NCI-H128 (cell line): ENCODE measurements around the gene PLAGL2.

Experiments used
- DNase-seq: peaks from one replicate; lab custom pipeline; 2025; ENCODE audit not compliant: unreplicated experiment; lab: John Stamatoyannopoulos, UW

The PLAGL2 gene

DNA sequence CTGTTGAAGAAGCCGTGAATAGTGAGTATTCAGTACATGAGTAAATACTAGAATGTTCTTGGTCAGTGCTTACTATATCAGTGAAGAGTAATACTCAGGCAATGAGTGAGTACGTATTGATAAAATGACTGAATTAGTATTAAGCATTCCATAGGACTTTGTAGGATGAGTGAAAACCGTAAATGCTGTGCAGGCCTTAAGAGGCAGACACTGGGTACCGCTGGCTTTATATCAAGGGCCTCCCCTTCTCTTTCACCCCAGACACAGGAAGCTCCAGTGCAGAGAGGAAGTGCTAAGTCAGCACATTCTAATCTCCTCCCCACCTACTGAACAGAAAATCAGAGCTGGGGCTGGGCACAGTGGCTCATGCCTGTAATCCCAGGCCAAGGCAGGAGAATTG is 24.3 kb upstream of the PLAGL2 start:
- DNase-seq, result no peak

DNA sequence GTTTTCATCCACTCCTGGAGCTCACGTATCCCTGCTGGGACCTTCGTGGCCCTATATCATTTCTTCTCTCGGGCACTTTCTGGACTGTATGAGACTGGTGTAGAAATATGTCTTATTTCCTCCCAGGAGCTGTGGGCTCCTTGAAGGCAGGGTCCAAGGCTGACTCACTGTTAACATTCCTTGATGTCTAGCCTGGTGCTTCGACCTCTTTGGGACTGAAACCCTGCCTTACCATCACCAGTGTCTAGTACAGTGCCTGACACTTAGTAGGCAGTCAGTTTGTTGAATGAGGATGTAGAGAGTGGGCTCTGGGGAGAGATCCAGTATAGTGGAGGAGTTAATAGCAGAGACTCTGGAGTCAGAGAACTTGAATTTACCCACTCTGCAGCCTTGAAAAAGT is 23.7 kb upstream of the PLAGL2 start:
- no peak for DNase-seq

DNA sequence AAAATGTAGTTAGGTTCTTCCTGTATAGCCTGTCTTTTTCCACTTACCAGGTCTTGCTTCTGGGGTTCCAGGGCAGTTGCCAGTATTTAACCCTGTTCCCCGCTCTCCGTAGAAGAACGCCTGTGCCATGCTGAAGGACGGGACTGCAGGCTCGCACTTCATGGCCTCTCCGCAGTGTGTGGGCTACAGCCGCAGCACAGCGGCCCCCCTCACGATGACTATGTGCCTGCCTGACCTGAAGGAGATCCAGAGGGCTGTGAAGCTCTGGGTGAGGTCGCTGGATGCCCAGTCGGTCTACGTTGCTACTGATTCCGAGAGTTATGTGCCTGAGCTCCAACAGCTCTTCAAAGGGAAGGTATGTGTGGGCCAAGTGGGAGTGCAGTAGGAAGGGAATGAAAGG is 23.2 kb upstream of the PLAGL2 start:
- no peak for DNase-seq

DNA sequence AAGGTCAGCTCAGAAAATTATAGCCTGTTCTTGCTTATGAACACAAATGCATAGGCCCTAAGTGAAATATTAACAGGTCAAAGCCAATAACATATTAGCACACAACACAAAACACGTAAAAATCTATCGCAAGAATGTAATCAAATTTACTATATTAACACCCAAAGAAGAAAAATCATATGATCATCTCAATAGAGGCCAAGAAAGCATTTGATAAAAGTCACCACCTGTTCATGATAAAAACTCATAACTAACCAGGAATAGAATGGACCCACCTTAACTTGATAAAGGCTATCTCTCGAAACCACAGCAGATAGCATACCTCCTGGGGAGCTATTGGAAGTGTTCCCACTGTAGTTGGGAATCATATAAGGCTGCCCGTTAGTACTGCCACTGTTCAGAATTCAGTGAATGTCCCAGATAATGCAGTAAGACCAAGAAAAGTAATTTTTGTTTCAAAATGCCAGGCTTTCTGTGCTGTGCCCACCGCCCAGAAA is 21.8 kb upstream of the PLAGL2 start:
- DNase-seq, result no peak

DNA sequence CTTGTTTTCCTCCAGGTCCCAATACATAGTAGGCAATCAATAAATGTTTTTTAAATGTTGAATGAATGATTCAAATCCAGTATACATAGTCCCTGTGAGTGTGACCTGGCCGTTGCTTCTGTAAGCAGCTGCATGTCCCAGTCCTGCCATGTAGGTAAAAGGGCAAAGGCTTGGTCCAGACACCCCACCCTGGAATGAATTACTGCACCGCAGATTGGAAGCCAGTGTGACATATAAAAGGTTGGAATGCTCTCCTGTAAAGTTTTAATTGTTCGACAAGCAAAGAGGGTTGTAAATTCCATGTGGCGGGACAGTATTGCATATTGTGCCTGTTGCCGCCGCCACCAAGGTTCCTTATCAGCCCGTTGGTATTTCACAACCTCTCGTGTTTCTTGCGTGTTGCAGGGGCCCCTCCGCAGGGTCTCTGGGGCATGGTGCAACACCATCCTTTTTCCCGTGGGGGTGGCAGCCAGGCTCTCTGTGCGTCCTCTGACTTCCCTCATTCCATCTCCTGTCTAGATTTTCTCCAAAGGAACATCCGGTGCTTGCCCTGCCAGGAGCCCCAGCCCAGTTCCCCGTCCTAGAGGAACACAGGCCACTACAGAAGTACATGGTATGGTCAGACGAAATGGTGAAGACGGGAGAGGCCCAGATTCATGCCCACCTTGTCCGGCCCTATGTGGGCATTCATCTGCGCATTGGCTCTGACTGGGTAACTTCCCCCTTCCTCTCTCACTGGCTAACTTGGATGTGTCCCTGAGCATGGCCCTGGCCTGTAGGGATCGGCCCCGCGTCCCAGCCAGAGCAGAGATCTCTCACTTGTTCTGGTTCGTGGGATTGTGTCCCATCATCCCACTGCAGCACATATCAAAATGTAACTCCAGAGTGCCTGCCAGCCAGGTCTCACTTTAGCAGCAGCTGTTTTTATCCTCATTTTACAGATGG is 20.5 kb upstream of the PLAGL2 start:
- DNase-seq, result no peak

DNA sequence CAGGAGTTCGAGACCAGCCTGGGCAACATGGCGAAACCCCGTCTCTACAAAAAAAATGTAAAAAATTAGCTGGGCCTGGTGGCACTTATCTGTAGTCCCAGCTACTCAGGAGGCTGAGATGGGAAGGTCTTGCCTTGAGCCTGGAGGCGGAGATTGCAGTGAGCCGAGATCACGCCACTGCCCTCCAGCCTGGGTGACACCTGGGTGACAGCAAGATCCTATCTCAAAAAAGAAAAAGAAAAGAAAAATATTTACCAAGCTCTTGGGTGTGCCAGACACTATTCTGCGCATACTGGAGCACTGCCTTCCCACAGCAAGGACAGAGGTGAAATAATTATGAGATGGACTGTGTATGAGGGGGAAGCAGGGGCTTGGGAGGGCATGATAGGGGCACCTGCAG is 19.8 kb upstream of the PLAGL2 start:
- DNase-seq, result no peak

DNA sequence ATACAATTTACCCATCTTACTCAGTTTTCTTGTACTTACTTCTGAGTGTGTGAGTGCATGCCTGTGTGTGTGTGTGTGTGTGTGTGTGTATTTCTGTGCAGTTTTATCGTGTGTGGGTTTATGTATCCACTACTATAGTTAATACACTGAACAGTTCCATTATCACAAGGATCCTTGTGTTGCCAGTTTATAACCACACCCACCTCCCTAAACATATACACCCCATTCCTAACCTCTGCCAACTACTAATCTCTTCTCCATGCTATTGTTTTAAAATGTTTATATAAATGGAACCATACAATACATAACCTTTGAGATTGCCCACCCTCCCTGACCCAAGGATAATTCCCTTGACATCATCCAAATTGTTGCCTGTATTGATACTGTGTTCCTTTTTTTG is 18.8 kb upstream of the PLAGL2 start:
- DNase-seq, result no peak

DNA sequence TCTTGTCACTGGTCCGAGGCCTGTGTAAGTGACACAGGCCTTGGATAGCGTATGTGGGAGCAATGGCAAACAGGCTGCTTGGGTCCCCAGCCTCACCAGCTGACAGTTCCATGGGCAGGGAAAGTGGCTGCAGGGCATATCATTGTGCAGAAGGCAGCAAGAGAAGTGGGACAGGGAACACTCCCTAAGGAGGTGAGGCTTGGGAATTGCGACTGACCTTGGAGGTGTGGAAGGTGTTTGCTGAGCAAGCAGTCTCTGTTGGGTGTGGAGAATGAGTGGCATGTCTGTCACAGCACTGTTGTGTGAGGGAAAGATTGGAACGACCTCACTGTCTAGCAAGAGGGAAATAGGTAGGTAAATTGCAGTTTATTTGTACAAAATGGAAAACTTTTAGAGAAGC is 16.9 kb upstream of the PLAGL2 start:
- no peak for DNase-seq

DNA sequence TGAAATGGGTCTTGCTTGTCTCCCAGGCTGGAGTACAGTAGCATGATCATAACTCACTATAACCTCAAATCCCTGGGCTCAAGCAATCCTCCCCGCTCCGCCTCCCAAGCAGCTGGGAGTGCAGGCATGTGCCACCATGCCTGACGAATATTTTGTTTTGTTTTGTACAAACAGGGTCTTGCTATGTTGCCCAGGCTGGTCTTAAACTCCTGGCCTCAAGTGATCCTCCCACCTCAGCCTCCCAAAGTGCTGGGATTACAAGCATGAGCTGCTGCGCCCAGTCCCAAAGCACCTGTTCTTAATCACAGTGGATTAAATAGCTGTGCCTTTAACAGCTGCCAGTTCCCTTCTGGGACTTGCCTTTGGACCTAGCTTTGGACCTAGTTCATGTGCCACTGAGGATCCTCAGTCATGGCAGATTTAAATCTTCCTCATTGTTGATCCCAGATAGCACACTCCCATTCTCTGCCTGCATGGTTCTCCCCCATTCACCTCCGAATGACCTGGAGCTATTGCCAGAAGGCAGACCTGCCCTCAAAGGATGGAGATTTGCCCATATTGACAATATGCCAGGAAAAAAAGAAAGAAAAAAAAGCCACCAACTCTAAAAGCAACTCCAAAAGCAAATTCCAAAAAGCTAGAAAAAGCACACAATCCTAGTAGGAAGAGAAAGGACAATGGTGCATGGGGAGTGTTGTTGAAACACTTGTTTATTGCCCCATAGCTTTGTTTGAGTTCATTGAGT is 10.8 kb upstream of the PLAGL2 start:
- DNase-seq, result no peak

DNA sequence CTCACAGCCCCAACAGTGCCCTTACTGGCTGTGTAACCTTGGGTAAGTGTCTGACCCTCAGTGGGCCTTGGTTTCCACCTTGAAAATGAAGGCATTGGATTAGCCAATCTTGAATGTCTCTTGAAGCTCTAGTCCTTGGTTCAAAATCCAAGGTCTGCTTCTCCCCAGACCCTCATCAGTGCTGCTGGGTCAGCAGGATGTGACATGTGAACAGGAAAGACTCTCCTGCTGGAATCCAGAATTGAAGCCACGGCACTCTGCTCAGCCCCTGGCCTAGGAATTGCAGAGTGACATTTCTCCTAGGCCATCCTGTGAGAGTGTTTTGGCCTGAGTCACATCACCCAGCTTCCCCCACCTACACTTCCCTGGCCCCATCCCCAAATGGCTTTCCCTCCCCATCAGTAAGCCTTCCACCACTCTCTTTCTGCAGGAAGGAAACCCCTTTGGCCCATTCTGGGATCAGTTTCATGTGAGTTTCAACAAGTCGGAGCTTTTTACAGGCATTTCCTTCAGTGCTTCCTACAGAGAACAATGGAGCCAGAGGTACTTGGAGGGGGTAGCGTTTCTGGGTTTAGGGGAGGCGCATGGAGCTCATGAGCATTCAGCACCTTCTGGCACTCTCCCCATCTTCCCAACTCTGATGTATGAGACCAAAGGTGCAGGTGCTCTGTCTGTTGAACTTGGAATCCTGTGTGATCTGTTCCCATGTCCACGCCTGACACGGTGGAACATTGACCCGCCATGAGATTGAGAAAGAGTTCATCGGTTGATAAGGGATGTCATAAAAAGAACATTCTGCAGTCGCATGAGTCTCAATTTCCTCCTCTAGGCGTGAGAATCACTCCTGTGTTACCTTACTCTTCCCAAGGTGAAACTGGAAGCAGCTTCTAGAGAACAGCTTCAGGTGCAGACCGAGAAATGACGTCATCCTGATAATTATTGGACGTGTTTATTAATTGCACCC is 8.9 kb upstream of the PLAGL2 start:
- DNase-seq, result no peak

DNA sequence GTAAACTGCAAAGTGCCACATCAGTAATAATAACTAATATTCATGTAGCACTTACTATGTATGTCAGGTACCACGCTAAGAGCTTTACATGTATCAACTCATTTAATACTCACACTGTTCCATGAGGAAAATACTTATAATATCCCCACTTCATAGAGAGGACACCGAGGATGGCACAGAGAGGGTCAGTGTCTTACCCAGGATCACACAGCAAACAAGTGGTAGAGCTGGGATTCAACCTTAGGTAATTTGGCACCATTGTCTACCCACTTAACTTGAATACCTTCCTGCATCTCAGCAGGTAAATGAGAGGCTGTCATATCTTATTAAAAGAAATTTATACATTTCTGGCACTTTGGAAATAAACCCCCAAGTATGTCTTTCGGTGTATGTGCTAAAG is 8.2 kb upstream of the PLAGL2 start:
- DNase-seq, result no peak

DNA sequence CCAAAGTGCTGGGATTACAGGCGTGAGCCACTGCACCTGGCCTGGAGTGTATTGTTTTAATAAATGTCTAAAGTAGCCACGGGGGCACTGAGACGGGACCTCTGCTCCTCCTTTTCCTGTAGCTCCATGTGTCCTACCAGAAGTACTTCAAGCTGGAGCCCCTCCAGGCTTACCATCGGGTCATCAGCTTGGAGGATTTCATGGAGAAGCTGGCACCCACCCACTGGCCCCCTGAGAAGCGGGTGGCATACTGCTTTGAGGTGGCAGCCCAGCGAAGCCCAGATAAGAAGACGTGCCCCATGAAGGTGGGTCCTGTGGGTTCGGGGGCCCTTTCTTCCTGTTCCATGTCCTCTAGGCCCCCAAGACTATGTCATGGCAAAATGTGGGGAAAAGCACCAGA is 7.6 kb upstream of the PLAGL2 start:
- DNase-seq, result no peak

DNA sequence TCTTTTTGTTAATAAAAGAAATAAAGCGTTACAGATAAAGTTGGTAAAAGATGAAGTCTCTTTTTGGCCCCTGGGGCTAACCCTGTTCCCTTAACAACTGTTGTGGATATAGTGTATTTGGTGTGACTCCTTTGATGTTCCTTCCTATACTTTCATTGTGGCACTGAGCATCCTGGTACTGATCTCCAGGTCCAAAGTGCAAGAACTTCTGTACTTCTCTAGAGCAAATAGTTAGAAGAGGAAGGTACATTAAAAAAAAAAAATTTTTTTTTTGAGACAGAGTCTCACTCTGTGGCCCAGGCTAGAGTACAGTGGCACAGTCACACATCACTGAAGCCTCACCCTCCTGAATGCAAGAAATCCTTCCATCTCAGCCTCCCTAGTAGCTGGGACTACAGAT is 6.3 kb upstream of the PLAGL2 start:
- no peak for DNase-seq

DNA sequence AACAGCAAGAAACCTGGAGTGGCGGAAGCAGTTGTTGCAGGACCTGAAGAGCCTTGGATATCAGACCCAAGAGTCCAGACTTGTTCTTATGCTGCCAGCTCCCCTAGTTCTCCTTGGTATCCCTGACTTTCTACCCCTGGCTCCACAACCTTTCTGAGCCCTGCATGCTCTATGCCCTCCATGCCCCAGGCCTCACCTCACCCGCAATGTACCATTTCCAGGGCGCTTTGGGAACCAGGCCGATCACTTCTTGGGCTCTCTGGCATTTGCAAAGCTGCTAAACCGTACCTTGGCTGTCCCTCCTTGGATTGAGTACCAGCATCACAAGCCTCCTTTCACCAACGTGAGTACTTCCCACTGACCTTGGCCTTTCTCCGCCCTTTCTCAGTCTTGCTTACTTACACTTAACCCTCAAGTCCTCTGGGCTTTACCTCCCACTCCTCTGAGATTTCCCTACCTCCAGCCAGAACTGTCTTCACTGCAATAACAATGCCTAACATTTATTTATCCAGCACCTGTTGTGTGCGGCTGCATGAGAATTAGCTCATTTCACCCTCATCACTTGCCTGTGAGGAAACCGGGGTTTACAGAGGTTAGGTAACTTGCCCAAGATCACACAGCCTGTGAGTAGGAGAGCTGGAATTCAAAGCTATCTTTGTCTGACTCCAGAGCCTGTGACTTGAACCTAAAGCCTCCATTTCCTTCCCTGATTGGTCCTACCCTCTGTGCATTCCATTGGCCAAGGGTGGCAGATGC is 2.5 kb upstream of the PLAGL2 start:
- no peak for DNase-seq

DNA sequence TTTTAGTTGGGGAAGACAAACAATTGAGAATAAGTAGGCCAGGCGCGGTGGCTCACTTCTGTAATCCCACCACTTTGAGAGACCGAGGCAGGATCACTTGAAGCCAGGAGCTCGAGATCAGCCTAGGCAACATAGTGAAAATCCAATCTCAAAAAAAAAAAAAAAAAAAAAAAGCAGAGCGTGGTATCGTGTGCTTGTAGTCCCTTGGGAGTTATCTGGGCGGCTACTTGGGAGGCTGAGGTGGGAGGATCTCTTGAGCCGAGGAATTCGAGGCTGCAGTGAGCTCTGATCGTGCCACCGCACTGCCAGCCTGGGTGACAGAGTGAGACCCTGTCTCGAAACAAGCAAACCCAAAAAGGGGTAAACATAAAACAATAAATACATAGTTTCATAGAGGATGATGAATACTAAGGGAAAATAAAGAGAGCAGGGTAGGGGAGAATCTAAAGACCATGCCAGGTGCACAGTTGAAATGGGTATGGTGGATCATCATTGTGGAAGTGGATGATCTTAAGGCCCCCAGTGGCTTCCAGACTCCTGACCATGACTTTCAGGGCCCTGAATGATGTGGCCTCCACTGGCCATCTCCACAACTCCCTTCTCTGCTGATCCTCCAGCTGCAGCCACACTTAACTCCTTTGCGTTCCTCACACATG is 1.1 kb upstream of the PLAGL2 start:
- no peak for DNase-seq

DNA sequence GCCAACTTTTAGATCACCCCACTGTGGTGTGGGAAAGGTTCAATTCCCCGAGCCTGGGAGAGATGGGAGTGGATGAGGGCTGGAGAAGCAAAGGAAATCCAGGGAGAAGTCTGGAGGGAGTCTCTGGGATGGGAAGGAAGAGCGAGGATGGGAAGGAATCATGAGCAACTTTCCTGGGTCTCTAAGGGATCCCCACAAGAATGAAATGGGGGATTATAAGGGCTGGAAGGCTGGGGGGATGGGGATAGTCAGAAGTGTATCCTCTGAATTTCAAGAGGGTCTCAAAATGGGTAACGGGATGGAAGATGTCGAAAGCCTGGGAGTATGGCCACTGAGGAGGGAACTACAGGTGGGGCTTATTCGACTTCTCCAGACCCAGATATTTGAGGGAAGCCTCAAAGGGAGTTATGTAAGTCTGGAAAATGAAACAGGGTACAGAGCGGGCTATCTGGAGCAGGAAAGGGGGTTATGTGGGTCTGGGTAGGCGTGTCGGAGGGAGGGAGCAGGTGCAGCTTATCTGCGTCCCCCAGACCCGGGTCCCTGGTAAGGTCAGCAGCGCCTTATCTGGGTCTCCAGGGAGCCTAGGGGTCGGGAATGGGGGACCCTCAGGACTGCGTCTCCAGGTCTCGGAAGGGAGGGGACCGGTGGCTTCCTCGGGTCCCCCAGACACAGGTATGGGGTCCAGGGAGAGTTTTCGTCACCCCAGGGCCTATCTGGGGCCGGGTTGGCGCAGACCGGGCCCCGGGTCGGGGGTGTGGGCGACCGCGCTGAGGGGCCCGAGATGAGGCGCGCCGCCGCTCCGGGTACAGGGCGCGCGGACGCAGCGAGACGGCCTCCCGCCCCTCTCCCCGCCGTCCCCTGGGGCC is 550 bp downstream of the PLAGL2 start:
- no peak for DNase-seq

DNA sequence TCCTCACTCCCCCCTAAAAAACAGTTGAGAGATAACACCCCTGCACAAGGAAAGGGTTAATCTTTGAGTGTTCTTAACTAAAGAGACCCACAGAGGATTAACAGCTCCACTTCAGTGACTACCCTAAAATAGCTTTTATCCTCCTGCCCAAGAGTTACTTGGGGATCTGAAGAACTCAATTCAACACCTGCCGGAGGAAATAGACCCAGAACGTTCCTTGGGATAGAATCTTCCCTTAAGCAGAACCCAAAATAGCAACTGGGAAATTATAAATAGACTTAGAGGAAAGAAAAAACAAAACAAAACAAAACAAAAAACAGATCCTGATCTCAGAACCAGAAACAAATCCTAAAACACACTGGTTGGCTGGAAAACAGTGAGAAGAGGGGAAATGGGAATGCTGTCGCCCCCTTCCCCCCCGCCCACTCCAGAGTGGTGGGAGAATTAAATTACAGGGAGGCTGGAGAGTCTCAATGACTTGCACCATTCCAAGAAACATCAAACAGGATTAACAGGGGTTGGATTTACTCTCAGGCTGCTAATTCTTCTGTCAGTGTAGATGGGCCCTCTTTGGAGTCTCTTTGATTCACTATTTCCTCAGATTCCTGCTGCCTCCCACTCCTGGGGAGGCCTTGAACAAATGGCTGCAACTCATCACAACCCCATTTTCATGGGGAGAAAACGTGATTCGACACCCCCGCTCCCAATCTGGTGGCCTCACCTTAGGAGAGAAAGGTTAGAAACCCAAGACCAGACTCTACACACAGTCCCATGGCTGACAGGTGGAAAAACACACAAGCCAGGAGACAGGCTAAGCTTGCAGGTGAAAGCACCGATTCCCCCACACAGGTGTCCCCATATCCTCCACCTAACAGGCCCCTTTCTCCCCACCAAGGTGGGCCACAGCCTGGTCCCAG is 1.4 kb downstream of the PLAGL2 start:
- no peak for DNase-seq
